Lower leg skin (tissue), 4 donors: Measurements from ENCODE around the gene NTRK3. TPM values are rescaled to one million over a fixed set of nuclear protein-coding genes. Genes with fewer than 3 reads are reported as not detected.

Experiments
- DNase-seq, 2 donors: peaks; one replicate each; pipeline ENCODE4 v3.0.0-alpha.2; 2019; ENCODE audit warnings: low spot score in 2 of 2
- H3K4me3 ChIP-seq: fragments of 200-600 bp; sonication (generic); 2 replicates; pipeline ENCODE4 v1.5.1; 2017; ENCODE audit warnings: mild to moderate bottlenecking, low read depth; ENCODE audit not compliant: poor library complexity, severe bottlenecking
- POLR2A ChIP-seq, 2 donors: fragments of 450-650 bp; IDR thresholded peaks; one replicate each; pipeline ENCODE4 v1.6.1; 2016 to 2017; ENCODE audit warnings: antibody characterized with exemption in 2 of 2, mild to moderate bottlenecking in 1 of 2, moderate library complexity in 1 of 2
- WGBS, 2 donors: methylation state at CpG; one replicate each; pipeline ENCODE4 v1.1.5; 2018; 5-methylcytosine and 5-hydroxymethylcytosine counted together
- intact Hi-C: fragments of 100-400 bp; cut with DNase I; formaldehyde crosslinking; loops from one replicate; pipeline ENCODE4 v1.15.0; 2023; ENCODE audit warnings: low total_unique reads
- total RNA-seq, 4 donors: library from RNA; depleted of rRNA; stranded (reverse); fragments of >200 nt; gene quantifications; one replicate each; pipeline ENCODE4 v1.1.0, GENCODE V29; 2016
- TF ChIP-seq, protein P1 (sequence below), 3 donors: fragments of 450-650 bp; IDR thresholded peaks; one replicate each; pipeline ENCODE4 v1.5.1; 2016; ENCODE audit warnings: antibody characterized with exemption in 3 of 3, mild to moderate bottlenecking in 3 of 3, moderate library complexity in 2 of 3

Gene NTRK3
- total RNA-seq, 4 donors from 2014 or later, result 0.97 to 5.4 (median 4.4) TPM

DNA sequence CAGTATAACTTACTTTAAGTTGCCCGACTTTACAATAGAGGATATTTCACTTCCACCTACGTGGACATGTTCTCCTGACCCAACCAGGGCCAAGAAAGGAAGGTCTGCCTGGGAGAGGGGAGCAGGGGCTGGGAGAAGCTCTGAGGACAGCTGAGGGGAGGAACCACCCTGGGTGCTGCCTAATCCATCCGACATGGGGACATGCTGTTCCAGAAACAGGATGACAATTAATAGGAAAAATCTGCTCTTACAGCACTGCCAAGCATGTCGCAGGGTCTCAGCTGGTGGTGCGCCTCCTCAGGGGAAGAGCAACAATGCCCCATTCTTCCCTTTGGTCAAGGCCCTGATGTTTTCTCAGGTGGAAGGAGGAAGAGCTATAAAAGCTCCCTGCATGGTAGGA, 132.3 kb downstream of the NTRK3 start:
- H3K4me3 ChIP-seq, result no peak overlapping the region
- DNase-seq, result no peak
- TF ChIP-seq, protein P1, sequence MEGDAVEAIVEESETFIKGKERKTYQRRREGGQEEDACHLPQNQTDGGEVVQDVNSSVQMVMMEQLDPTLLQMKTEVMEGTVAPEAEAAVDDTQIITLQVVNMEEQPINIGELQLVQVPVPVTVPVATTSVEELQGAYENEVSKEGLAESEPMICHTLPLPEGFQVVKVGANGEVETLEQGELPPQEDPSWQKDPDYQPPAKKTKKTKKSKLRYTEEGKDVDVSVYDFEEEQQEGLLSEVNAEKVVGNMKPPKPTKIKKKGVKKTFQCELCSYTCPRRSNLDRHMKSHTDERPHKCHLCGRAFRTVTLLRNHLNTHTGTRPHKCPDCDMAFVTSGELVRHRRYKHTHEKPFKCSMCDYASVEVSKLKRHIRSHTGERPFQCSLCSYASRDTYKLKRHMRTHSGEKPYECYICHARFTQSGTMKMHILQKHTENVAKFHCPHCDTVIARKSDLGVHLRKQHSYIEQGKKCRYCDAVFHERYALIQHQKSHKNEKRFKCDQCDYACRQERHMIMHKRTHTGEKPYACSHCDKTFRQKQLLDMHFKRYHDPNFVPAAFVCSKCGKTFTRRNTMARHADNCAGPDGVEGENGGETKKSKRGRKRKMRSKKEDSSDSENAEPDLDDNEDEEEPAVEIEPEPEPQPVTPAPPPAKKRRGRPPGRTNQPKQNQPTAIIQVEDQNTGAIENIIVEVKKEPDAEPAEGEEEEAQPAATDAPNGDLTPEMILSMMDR (IDR thresholded peaks at IDR 0.05), result no peak
- TF ChIP-seq POLR2A (IDR thresholded peaks at IDR 0.05), result no peak
- WGBS, 2 donors, result 74 to 76% methylated on average over 5 of the region's 5 CpGs
- intact Hi-C loops, result no loop called here

- TF ChIP-seq, protein P1 (IDR thresholded peaks at IDR 0.05), result no peak
- no peak for TF ChIP-seq POLR2A (IDR thresholded peaks at IDR 0.05)
- 91 to 92% methylated on average over 2 of the region's 2 CpGs for WGBS, 2 donors
- no peak for DNase-seq
- no peak overlapping the region for H3K4me3 ChIP-seq
- intact Hi-C loops, result no loop called here
These were observed 134.5 kb downstream of the NTRK3 start for GRCh38 chr15:88121968-88122530.

GRCh38 chr15:88120026-88120425, 136.5 kb downstream of the NTRK3 start:
- WGBS, 2 donors, result 65 to 66% methylated on average over 3 of the region's 3 CpGs
- no peak for TF ChIP-seq POLR2A (IDR thresholded peaks at IDR 0.05)
- TF ChIP-seq, protein P1 (IDR thresholded peaks at IDR 0.05), result no peak
- no peak overlapping the region for H3K4me3 ChIP-seq
- intact Hi-C loops, result no loop called here
- DNase-seq, result no peak

- H3K4me3 ChIP-seq, result no peak overlapping the region
- DNase-seq, result no peak
- intact Hi-C loops, result no loop called here
- TF ChIP-seq POLR2A (IDR thresholded peaks at IDR 0.05), result no peak
- TF ChIP-seq, protein P1 (IDR thresholded peaks at IDR 0.05), result no peak
- WGBS, 2 donors, result 83 to 87% methylated on average over 7 of the region's 7 CpGs
These were observed 137.8 kb downstream of the NTRK3 start for GRCh38 chr15:88118741-88119140.

- intact Hi-C loops, result no loop called here
- no peak for DNase-seq
- no peak overlapping the region for H3K4me3 ChIP-seq
- TF ChIP-seq POLR2A (IDR thresholded peaks at IDR 0.05), result no peak
- TF ChIP-seq, protein P1 (IDR thresholded peaks at IDR 0.05), result no peak
- WGBS, 2 donors, result 65 to 71% methylated on average over 6 of the region's 6 CpGs
These were observed 138.5 kb downstream of the NTRK3 start for GRCh38 chr15:88118035-88118434.
